WTC11 (cell line): Measurements from ENCODE around the gene ATP2C1.

ENCODE experiments used
- CTCF ChIP-seq: fragments of 200-600 bp; IDR thresholded peaks from 2 replicates; pipeline ENCODE4 v1.8.0; 2022; ENCODE audit warnings: antibody characterized with exemption
- SMAD3 ChIP-seq: sonication (generic); formaldehyde crosslinking; IDR thresholded peaks from 2 replicates; pipeline ENCODE4 v1.8.0; 2022; ENCODE audit warnings: missing genetic modification reagents, mild to moderate bottlenecking, borderline replicate concordance

GRCh38 chr3:130997289-130997688 is 103.4 kb downstream of the ATP2C1 start:
- TF ChIP-seq CTCF: no peak
- no peak for TF ChIP-seq SMAD3 (CRISPR knock-in tag)
